ENCODE results near the gene NFIA. TPM values are rescaled to one million over a fixed set of nuclear protein-coding genes. Genes with fewer than 3 reads are reported as not detected.

The NFIA gene
- total RNA-seq, 1 experiment from 2014 or later: 20.9 TPM

GRCh38 chr1:61344696-61345095 lies 262.3 kb downstream of the NFIA start:
- no peak for DNase-seq (ENCODE audit: low read depth, low spot score)
- no peak overlapping the region for H3K27ac ChIP-seq (ENCODE audit: low read length)
- no TSS peak for BruUV-seq (replicated peaks)
- ChIA-PET POLR2A (no interaction called here), CTCF (no interaction called here)
- H3K9me3 ChIP-seq (ENCODE audit: control insufficient read depth, insufficient read depth, low read depth, low read length): no peaks in the 10 kb centered on the region
- no peaks in the 10 kb centered on the region for H3K27me3 ChIP-seq (ENCODE audit: control insufficient read depth, insufficient read depth, low read length)
- ATAC-seq: no peak
- intact Hi-C loops (cut with micrococcal nuclease; ENCODE audit: unreplicated experiment) (no loop called here), in situ Hi-C loops (cut with HindIII; ENCODE audit: low pct_unique_long_range_greater_than_20kb, low sequenced_read_pairs) (no loop called here)
- TF ChIP-seq CTCF (IDR thresholded peaks at IDR 0.05) (no peak), SIN3A (IDR thresholded peaks at IDR 0.05; ENCODE audit: borderline replicate concordance, insufficient read depth, low read depth, low read length) (no peak), POLR2AphosphoS5 (IDR thresholded peaks at IDR 0.05; ENCODE audit: low read depth, low read length) (no peak), REST (IDR thresholded peaks at IDR 0.05; ENCODE audit: insufficient read depth in 1 of 2, low read depth in 2 of 2, low read length in 1 of 2) (no peak), TCF7L2 (IDR thresholded peaks at IDR 0.05; ENCODE audit: low read depth, low read length) (no peak)
- no peak overlapping the region for H3K4me3 ChIP-seq (ENCODE audit: low read depth in 2 of 2, low read length in 2 of 2)
- no peaks in the 10 kb centered on the region for H3K36me3 ChIP-seq (ENCODE audit: control insufficient read depth, insufficient read depth, low read length)
- no peaks in the 10 kb centered on the region for H3K4me1 ChIP-seq (ENCODE audit: control insufficient read depth, insufficient read depth, low read length)

DNA sequence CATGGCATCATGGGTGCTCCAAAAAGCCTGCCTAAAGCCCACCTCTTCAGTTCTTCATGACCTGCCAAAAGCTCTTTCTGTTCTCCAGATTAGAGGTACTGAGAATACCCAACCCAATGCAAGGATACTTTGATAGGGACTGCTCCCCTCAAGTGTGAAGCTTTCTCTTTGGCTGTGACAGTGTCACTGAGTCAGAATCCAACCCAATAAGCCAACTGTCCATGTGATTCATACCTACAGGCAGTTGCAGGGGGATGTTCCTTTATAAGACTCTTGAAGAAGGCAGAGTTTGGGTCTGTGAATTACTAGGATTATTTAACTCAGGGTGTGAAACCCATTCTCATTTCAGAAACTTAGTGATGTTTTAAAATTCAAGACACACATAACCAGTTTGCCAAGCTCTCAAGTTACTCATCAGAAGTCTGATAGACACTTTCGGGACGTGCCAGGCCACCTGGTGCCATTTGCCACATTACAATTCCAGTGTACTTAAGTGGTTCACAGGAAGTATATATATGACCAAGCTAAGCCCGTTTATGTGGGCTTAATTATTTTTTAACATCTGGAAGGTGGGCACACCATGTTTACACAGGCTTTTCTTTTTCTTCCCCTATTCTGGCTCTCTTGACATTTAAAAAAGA lies 265.8 kb downstream of the NFIA start:
- no peaks in the 10 kb centered on the region for H3K4me1 ChIP-seq (ENCODE audit: control insufficient read depth, insufficient read depth, low read length)
- ChIA-PET CTCF (no interaction called here), POLR2A (no interaction called here)
- ATAC-seq: no peak
- DNase-seq (ENCODE audit: low read depth, low spot score): no peak
- intact Hi-C loops (cut with micrococcal nuclease; ENCODE audit: unreplicated experiment) (no loop called here), in situ Hi-C loops (cut with HindIII; ENCODE audit: low pct_unique_long_range_greater_than_20kb, low sequenced_read_pairs) (no loop called here)
- no peaks in the 10 kb centered on the region for H3K36me3 ChIP-seq (ENCODE audit: control insufficient read depth, insufficient read depth, low read length)
- no peak overlapping the region for H3K27ac ChIP-seq (ENCODE audit: low read length)
- no peak overlapping the region for H3K4me3 ChIP-seq (ENCODE audit: low read depth in 2 of 2, low read length in 2 of 2)
- BruUV-seq (replicated peaks): no TSS peak
- no peaks in the 10 kb centered on the region for H3K9me3 ChIP-seq (ENCODE audit: control insufficient read depth, insufficient read depth, low read depth, low read length)
- TF ChIP-seq REST (IDR thresholded peaks at IDR 0.05; ENCODE audit: insufficient read depth in 1 of 2, low read depth in 2 of 2, low read length in 1 of 2) (no peak), POLR2AphosphoS5 (IDR thresholded peaks at IDR 0.05; ENCODE audit: low read depth, low read length) (no peak), TCF7L2 (IDR thresholded peaks at IDR 0.05; ENCODE audit: low read depth, low read length) (no peak), CTCF (IDR thresholded peaks at IDR 0.05) (no peak), SIN3A (IDR thresholded peaks at IDR 0.05; ENCODE audit: borderline replicate concordance, insufficient read depth, low read depth, low read length) (no peak)
- H3K27me3 ChIP-seq (ENCODE audit: control insufficient read depth, insufficient read depth, low read length): no peaks in the 10 kb centered on the region

All from Panc1 (cell line).